COR-L47 (cell line): ENCODE data around the gene ROR2.
A peak's percentile ranks its signal among the peaks of the same experiment; 100 is the strongest.

Source experiments
- DNase-seq: peaks from one replicate; lab custom pipeline; 2025; lab: John Stamatoyannopoulos, UW

Gene ROR2

DNA sequence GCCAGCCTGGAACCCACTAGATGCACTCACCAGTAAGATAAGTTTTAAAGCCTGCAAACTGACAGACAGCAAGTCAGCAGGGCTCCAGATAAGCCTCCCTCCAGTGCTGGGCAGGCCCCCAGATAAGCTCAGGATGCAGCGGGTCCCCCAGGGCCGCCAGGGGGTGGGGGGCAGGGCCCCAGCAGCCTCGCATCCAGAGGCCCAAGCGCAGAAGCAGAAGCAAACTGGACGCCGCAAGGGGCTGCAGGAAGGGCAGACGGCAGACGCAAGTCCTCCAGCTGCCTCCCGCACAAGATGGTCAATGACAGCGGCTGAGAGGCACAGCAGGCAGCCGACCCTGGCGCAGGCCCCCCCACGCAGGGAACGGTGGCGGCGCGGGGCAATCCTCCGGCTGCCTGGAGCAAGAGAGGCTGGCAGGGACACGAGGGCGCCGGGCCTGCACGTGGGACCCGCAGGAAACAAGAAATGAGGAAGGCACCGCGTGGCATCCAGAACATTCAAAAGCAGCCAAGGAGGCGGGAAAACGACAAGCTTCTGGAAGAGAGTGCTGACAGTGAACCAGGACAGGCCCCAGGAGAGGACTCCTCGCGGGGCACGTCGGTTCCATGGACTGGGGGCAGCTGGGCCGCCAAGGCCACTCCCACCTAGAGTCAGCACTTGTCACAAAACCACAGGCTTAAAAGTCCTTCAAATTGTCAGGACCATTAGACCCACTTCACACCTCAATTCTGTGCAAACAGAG, 49.8 kb downstream of the ROR2 start:
- DNase-seq: no peak

DNA sequence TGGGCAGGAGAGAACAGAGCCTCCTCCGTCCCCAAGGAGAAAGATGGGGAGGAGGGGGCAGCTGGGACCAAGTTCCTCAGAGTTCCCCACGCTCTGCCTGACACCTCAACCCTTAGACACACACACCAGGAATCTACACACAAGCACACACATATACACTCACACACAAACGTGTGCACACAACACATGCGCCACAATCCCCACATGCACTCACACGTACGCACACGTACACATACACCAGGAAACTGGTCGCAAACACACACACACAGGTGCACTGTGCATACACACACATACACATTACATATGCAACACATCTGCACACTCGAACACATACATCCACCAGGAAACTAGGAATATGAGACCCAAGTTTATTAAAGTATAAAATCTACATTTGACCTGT, 50.4 kb downstream of the ROR2 start:
- DNase-seq: no peak

DNA sequence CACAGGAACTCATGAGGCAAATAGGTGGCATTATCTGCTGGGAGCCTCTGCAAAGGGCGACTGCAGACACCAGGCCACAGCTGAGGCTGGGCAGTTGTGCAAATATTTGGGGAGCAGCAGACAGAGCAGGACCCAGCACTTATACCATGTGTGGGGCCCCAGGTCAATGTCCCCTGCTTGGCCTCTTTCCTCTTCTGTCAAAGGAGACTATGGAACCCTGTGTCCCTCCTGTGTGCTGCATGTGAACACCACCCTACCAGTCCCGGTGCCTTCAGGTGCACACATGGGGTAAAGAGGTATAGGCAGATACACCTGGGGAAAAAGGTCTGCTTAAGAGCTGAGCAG, 50.8 kb downstream of the ROR2 start:
- DNase-seq: no peak

DNA sequence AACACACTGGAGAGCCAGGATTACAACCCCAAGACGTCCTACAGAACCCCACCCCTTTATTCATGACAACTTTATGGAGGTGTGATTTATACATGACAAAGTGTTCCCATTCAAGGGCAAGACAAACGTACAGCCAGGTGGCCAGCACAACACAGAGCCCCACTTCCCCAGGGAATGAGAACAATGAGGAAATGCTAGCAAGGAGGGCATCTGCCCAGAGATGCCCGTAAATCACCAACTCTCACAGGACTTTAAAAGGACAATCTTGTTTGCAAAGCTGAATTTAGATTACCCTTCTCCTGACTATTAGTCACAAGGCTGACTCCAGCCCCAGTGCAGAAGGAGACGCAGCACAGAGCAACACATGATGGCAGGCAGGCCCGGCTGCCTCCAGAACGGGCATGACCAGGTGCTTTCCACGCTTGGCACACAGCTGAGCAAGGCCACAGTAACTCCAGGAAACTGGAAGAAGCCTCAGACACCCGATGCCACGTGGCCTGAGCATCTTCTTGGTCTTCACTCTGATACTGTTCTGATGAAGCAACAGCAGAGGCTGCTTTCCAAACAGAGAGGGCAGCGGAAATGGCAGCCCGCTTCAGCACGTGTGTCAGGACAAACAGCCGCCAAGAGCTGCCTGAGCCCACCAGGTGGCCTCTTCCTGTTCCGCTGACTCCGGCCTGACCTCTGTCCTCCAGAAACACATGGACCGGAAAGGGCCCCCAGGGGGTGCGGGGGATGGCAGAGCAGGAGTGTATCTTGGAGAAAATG, 51.4 kb downstream of the ROR2 start:
- peak; percentile 39 for DNase-seq

DNA sequence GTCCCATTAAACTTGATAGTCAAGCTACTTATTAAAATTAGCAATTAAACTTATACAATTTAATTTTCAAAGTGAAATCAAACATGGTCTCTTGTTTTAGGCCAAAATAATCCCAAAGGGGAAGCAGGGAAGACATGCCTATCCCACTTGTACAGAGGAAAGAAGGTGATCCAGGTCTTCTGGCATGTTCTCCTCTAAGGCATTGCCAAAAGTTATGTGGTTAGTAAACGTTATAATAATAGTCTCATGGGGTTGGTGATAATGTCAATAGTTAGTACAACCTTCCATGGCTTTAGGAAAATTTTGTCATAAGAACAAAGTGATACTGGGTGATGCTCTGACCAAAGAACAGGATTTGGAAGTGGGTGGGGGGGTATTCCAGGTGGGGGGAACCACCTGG, 52.8 kb downstream of the ROR2 start:
- DNase-seq: no peak

DNA sequence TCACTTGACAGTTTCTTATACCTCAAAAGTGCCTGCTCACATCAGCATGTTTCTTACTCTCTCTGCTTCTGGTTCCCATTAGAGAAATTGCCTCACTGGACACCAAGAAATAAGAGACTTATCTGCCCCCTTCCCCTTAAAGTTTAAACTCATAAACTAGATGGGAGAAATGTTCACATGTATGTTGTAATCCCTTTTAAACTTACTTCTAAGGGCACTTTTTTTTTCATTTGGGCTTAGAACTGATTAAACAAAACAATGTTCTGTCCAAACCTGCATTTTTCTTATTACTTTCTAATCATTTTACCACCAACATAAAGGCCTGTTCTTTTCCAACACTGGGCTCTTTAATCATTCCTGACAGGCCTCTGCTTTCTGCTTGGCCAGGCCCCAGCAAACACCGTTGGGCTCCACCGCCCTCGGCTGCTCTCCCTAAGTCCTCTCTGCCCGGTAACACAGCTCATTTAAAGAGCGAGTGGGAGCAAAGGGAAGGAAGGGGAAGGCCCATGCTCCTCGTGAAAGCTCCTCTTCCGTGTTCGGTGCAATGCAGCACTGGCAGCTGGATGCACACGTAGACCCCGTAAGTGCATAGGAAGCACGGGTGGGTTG, 53.4 kb downstream of the ROR2 start:
- DNase-seq: no peak

DNA sequence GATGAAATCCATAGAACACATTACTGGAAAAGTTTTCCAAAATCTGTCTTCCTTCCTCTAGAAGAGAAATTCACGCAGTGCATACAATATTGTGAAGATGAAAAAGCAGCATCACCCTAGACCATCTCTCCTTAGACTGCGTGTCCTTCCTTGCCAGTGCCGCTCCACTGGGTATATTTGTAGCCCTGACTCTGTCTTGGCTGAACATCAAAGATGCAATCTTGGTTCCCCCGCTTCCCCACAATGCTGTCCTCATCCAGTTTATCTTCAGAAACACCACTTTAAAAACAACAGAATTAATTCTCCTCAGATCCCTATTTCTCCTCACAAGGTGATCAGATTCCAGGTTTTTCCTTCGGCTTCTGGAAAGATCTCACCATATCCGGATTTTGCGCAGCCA, 53.9 kb downstream of the ROR2 start:
- DNase-seq: no peak

DNA sequence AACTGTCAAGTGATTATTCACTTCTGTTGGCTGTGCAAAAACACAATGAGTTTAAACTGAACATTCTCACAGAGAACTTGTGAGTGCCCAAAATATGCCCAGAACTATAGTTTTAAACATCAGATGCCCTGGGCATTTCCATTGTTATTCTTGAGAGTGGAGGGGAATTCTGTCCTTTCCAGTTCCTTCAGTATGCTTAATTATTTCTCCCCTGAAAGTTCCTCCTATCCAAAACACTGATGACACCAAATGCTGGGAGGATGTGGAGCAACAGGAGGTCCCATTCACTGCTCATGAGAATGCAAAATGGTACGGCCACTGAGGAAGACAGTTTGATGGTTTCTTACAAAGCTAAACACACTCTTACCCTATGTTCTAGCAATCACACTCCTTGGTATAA, 55.5 kb downstream of the ROR2 start:
- DNase-seq: no peak

DNA sequence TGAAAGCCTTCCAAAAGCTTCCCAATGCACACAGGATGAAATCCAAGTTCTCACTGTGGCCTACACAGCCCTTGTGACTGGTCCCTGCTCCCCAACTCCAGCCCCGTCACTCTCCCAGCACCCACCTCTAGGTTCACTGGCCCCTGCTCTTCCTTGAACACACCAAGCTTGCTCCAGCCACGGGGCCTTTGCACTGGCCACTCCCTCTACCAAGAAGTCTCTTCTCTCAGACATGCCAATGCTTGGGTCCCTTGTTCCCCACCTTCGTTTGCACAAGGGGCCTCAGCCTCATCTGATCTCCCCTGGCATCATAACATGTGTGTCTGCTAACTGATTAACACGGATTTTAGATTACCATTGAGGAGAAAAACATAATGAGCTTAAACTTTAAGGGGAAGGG, 56.0 kb downstream of the ROR2 start:
- DNase-seq: no peak

DNA sequence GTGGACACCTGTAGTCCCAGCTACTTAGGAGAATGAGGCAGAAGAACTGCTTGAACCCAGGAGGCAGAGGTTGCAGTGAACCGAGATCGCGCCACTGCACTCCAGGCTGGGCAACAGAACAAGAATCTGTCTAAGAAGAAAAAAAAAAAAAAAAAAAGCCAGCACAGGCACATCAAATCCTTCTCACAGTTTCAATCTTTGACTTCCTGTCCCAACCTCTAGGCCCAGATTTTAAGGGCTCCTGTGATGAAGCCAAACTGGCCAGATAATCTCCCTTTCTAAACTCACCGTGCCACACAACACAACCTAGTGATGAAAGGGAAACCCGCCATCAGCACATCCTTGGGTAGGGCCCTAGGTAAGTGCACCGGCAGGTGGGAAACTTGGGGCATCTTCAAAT, 58.1 kb downstream of the ROR2 start:
- DNase-seq: no peak

DNA sequence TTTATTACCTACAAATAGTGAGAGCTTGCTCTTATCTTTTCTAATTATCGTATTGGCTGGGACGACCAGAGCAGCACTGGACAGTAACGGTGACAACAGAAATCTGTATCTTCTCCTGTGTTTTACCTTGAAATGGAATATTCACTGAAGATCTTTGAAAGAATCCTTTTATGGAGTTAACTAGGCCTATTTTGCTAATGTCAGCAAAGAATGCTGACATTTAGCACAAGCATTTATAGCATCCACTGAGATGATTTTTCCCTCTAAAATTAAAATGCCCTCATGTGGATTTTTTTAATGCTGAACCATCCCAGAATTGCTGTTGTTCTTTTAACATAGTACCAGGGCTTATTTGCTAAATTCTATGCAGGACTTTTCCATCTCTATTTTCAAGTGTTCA, 59.4 kb downstream of the ROR2 start:
- DNase-seq: no peak

DNA sequence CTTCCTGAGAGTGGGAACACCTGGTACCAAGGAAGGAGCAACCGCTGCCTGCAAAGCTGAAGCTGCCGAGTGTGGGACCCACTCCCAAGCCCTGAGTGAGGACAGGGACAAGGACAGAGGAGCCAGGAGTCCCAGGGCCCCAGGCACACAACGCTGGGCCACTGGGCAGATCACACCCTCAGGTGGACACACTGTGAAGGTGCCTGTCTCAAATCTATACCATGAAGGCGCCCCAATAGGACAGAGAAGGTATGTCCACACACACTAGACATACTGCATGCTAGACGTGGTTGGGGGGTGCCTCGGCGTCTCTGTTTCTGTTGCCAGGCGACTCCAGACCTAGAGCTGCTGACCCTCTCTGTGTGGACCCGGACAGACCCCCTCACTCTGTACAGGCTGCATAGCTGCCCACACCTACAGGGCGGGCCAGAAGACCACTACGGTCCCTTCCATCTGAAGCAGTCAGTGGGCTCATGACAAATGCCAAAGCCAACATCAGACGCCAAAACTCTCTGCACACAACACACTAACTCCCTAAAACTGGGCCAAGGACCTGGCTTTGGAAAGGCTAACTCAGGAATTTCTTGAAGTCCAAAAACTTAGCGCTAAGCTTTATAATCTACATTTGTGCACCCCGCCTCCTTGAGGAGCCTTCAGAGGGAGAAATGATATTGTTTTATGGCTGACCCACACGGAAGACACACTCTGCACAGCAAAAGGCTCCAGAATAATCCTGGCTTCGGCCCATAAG, 60.7 kb downstream of the ROR2 start:
- no peak for DNase-seq

DNA sequence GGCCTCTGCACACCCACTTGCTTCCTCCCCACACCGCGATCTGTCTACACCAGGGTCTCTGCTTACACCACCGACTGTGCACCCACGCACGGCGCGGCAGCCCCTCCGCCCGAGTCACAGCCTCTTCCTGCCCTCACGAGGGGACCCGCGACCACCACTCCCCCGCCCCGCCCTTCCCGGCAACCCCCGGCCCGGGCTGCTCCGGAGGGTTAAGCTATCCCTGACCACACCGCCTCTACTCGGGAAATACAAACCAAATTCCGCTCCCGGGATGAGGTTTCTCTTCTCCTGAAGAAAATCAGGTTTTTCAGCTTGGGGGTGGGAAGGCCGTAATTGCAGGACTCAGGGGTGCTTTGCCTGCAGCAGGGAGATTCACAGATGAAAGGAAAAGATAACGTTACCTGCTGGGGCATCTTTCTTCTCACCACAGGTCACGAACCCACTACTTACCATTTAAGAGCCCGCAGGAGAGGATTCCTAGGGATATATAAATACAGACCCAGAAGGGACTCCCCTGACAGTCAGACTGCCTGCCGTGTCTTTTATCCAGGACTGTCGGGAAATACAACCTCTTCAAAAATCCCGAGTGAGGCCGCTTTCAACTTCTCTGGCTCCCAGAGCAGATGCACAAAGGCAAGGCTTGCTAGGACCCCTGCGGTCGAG, 63.5 kb downstream of the ROR2 start:
- DNase-seq: no peak

DNA sequence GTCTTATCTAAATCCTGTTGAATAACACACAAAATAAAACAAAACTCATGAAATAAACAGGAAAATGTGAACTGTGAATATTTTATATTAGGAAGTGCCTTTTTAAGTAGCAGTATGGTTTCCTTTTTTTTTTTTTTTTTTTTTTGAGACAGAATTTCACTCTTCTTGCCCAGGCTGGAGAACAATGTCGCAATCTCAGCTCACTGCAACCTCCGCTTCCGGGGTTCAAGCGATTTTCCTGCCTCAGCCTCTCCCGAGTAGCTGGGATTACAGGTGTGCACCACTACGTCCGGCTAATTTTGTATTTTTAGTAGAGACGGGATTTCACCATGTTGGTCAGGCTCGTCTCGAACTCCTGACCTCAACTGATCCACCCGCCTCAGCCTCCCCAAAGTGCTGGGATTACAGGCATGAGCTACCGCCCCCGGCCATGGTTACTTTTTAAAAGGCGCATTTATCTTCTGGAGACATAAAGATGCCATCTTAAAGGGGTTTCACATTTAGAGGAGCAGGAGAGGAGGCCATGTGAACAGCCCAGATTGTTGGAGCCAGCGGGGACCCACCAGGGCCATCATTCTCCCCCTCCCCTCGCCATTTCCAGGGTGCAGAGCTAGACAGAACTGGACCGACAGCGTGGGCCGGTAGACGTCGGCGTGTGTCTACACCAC, 64.1 kb downstream of the ROR2 start:
- DNase-seq: no peak

DNA sequence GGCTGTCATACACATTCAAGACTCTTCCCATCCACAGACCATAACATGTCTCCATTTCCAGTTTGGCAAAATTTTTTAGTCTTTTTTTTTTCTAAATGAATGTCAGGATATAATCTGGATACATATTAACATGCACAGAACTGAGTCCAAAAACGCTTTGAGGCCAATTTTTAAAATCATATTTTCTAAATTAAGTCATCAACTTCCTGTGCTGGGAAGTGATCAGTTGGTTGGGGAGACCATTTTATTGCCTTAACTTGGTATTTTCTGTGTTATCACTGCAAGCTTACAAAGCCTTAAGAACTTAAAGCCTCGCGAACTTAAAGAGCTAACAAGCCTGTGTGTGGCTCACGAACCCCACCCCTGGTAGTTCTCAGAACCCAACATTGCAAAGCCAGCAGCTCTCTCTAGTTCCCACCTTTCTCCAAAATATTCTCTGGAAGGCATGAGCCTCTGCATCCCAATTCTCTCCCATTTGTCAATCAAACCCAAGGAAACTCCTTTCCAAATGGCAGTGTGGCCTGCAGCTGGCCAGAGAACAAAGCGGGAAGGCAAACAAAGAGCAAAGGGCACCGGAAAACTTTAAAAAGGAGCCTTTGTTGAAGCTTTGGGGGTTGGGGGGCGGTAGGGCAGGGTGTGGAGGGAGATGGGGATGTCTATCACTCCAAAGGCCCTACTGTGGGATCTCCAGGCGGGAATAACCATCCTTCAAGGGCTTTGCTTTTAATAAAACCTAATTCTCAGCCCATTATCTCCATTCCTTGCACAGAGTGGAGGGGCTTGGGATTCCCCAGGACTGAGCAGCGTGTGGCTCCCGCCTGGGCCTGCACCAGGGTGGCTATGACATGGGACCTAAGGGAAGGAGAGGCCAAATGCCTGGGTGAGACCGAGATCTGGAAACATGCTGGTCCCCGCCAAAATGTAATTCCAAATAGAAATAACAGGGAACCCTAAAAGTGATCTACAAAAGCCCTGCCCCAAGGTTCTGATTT, 65.0 kb downstream of the ROR2 start:
- DNase-seq: no peak

DNA sequence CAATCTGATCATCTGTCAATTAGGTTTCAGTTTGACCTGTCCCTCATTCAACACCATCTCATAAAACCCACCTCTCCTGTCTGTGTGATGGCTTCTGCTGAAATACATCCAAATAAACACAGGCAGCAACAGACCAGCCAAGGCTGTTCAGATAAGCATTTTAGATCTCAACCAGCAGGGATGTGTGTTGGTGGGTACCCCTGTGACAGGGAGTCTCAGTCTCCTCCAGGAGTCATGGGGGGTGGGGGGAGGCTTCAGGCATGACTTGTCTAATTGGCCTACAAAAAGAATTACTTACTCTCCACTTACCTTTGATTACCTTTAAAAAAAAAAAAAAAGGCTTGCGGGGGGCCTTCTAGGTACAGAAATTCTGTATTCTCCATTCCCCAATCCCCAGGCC, 65.9 kb downstream of the ROR2 start:
- no peak for DNase-seq

DNA sequence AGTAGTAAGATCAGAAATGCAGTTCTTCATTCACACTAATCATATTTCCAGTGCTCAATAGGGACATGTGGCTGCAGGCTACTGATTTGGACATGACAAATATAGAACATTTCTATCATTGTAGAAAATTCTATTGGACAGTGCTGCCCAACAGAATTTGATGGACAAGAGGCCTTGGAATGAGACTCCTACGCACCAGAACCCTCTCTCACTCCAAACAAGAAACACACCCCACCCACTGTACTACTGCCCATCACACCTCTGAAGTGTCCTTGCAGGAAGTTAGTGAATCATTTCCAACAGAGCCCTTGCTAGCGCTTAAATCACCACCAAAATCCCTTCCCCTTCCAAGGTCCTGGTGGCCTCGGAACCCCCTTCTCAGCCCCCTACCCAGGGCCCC, 66.5 kb downstream of the ROR2 start:
- DNase-seq: no peak

DNA sequence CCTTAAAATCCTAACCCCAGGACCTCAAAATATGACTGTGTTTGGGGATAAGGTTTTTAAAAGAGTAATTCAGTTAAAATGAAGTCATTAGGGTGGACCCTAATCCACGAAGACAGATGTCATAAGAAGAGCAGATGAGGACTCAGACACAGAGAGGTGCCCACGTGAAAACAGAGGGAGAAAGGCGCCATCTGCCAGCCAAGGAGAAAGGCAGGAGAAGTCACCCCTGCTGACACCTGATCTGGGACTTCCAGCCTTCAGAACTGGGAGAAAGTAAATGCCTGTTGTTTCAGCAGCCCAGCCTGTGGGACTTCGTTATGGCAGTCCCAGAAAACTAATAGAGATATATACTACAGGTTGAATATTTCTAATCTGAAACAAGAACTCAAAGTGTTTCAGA, 67.4 kb downstream of the ROR2 start:
- DNase-seq: peak; percentile 16

DNA sequence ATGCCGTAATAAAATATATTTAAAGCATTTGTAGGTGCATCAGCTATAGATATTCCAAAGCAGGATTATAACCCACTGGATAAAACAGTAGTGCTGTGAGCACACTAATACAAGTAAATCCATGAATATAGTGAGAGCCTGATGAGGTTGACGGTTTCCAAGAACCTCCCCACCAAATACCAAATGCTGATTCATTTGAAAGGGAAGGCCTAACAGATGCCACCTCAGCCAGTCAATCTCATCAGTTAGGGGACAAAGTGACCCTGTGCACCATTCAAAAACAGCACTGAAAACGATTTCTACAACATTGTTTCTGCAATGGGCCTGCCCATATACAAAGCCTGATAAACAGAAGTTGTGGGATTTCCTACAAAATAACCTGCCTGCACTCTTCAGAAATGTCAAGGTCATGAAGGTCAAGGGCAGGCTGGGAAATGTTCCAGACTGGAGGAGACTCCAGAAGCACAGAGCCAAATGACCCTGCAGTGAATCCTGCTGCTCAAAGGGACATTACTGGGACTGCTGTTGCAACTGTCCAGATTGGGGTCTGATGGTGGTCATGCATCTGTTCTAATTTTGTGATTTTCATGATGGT, 69.6 kb downstream of the ROR2 start:
- no peak for DNase-seq

DNA sequence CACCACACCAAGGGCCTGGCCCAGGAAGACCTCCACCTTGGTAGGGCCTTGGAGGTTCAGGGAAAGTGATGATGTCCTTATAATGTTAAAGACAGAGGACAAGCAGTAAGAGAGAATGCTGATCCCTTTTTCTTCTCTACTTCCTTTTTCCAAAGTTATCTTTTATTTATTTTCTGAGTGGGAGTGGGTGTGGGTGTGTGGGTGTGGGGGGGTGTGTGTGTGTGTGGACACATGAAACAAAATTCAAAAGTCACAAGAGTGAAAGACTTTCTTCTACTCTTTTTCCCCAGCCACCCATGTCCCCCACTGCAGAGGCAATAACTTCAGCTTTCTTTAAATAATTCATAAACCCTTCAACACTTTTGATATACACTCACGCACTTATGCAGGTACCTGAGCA, 70.8 kb downstream of the ROR2 start:
- DNase-seq: no peak
